ENCODE results near the gene CUL5.
A peak's percentile ranks its signal among the peaks of the same experiment; 100 is the strongest.

CUL5 gene

GRCh38 chr11:107988397-107989158, 20.1 kb upstream of the CUL5 start:
- no peak for TF ChIP-seq CTCF (IDR thresholded peaks at IDR 0.05)

DNA sequence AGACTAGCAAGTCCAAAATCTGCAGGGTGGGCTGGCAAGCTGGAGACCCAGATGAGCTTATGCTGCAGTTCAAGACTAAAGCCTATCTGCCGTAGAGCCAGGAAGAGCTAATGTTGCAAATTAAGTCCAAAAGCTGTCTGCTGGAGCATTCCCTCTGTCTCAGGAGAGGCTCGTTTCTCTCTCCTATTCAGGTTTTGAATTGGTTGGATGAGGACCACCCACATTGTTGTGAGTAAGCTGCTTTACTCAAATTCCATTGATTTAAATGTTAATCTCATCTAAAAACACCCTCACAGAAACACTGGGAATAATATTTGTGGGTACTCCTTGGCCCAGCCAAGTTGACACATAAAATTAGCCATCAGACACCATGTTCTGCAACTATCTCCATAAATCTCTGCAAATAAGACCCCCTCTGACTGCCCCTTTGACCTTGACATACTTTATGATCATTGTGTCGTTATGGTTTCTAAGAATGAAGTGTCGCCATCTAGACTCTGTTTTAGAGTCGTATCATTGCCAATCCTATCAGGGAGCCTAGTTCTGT, 16.8 kb upstream of the CUL5 start:
- no peak for TF ChIP-seq CTCF (IDR thresholded peaks at IDR 0.05)

- no peak for TF ChIP-seq CTCF (IDR thresholded peaks at IDR 0.05)
Observed at GRCh38 chr11:107996006-107996776, 12.5 kb upstream of the CUL5 start.

- TF ChIP-seq CTCF (IDR thresholded peaks at IDR 0.05), result no peak
Observed at GRCh38 chr11:107998761-107999160, 9.9 kb upstream of the CUL5 start.

DNA sequence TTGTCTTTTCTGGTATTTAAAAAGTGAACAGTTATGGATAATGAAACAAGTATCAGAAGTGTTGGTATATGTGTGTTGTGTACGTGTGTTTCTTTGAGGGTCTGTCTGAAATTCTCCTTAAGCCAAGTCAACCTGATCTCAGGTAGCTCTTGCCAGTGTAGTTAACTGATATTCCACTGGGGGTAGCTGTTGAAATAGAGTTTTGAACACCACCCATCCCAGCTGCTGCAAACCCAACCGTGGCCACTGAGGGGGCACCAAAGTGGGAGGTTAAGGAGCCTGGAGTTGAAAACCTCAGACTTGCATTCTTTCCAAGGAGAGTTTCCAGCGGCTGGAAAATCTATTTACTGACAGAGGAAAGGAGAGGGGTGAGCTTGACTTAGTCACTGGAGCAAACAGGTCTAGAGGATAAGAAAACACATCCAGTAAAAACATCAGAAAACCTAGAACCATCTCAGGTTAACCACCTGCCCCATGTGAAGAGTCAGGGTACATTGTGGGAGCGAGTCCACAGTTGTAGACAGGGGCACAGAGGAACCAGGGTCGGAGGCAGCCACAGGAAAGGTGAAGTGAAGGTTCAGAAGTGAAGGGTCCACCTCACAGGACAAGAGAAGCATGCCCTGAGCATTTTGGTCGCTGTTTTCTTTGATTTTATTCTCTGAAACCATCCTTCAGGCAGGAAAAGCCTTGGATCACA, 8.8 kb upstream of the CUL5 start:
- TF ChIP-seq CTCF (IDR thresholded peaks at IDR 0.05), result peak; percentile 39; the same call in 1 of the 2 replicates

DNA sequence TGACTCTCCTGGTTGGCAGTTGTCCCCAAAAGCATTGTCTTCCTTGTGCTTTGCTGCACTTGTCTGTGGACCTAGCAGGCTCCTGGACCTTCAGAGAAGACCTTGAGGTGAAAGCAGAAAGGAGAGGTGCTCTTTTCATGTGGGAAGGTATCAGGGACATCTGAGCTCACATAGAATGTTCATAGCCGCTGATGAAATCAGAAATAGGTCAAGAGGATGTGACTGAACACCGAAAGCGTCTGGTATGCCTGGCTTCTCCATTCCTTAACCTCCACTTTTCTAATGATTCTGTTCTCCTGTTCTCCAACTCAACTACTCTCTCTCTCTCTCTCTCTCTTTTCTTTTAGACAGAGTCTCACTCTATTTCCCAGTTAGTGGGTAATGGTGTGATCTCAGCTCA, 6.2 kb upstream of the CUL5 start:
- TF ChIP-seq CTCF (IDR thresholded peaks at IDR 0.05), result no peak

DNA sequence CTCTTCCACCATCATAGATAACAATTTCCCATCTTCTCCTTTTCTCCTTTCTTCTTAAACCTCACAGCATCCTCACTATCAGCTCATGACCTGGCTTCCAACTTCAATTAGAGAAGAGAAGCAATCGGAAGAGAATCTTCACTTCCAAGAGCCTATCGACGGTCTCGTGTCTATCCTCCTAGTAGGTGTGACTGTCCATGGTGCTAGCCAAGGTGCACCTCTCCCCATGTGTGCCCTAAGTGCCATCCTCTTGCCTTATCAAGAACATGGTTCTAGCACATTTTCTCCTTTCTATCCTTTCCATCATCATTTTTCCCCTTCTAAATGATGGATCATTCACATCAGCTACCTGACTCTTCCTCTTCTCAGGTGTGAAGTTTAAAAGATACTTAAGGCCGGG, 5.1 kb upstream of the CUL5 start:
- TF ChIP-seq CTCF (IDR thresholded peaks at IDR 0.05), result no peak

Data from LNCAP (cell line).